GM06990 (cell line): ENCODE measurements around the gene CAMK2A.

Experiments
- DNase-seq: peaks from one replicate; pipeline ENCODE4 v3.0.0-alpha.2; 2011; ENCODE audit not compliant: insufficient read length; ENCODE audit errors: extremely low read depth
- H3K27me3 ChIP-seq: replicated peaks from 2 replicates; pipeline ENCODE4 v1.6.0; 2011; ENCODE audit warnings: low read length; ENCODE audit not compliant: control insufficient read depth, insufficient read depth
- H3K36me3 ChIP-seq: 2 replicates; pipeline ENCODE4 v1.5.1; 2011; ENCODE audit warnings: low read length; ENCODE audit not compliant: control insufficient read depth, insufficient read depth
- H3K4me3 ChIP-seq: replicated peaks from 2 replicates; pipeline ENCODE4 v1.5.1; 2011; ENCODE audit warnings: low read depth, mild to moderate bottlenecking, control low read depth, low read length
- CTCF ChIP-seq: IDR thresholded peaks from 2 replicates; pipeline ENCODE4 v1.5.1; 2011; ENCODE audit warnings: low read length, control low read depth, mild to moderate bottlenecking, inconsistent platforms; ENCODE audit not compliant: insufficient read depth, poor library complexity, severe bottlenecking

The CAMK2A gene

DNA sequence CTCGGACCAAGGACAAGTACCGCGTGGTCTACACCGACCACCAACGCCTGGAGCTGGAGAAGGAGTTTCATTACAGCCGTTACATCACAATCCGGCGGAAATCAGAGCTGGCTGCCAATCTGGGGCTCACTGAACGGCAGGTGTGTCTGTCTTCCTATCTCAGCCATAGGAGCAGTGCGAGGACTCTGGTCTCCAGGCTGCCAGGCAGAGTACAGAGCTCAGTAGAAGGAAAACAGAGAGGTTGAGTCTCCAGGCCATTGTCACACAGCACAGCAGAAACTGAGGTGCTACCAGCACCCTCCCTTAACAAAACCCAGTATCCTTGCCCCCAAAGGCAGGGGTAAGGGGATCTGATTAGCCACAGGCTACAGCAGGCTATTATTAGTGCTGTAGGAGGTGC, 106.8 kb downstream of the CAMK2A start:
- TF ChIP-seq CTCF, result no peak

GRCh38 chr5:150181766-150182545, 107.6 kb downstream of the CAMK2A start:
- DNase-seq, result no peak
- no peak for TF ChIP-seq CTCF
- Histone ChIP-seq H3K27me3 (no peaks in the 10 kb centered on the region; the same call in 1 of the 2 replicates), H3K36me3 (no peaks in the 10 kb centered on the region), H3K4me3 (no peak overlapping the region)

More for the DNA sequence above, 106.8 kb downstream of the CAMK2A start:
- Histone ChIP-seq H3K27me3 (no peaks in the 10 kb centered on the region; the same call in 1 of the 2 replicates), H3K36me3 (no peaks in the 10 kb centered on the region), H3K4me3 (no peak overlapping the region)
- DNase-seq, result no peak

GRCh38 chr5:150181027-150181426, 108.5 kb downstream of the CAMK2A start:
- DNase-seq, result no peak

DNA sequence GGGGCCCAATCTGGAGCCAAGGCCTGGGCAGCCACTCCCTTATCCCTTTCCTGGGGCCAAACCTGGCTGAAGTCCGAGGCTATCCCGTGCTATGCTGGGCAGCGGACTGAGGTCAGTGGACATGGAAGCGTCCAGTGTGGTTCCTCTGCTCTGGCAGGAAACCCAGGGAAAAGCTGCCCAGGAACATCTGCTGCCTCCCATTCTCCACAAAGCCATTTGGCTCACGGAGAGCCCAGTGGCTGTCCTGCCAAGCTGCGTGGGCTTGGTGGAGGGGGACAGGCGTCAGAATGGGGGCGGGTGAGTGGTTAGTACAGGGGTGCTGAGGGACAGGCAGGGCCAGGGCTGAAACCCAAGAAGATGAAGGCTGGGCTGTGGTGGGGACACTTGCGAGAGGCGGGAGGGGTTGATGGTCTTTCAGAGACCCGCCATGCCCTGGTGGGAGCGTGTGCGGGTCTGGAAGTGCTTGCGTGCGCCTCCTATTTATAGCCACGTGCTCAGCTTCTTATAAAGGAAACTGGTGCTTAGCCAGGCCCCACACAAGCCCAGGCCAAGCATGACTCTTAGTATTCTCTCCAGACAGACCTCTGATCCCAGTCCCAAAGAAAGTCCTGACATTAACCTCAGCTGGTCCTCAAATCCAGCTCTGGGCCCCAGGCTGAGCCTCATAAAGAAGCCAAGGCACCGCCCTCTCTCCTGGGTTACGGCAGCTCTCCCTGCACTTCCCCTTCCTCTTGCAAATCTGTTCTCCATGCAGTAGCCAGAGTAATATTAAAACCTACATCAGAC, 109.1 kb downstream of the CAMK2A start:
- TF ChIP-seq CTCF, result no peak
- Histone ChIP-seq H3K4me3 (no peak overlapping the region), H3K27me3 (no peaks in the 10 kb centered on the region; the same call in none of the 2 replicates), H3K36me3 (no peaks in the 10 kb centered on the region)
- DNase-seq, result no peak

More at GRCh38 chr5:150181027-150181426, 108.5 kb downstream of the CAMK2A start:
- TF ChIP-seq CTCF, result no peak
- Histone ChIP-seq H3K4me3 (no peak overlapping the region), H3K36me3 (no peaks in the 10 kb centered on the region), H3K27me3 (no peaks in the 10 kb centered on the region; the same call in none of the 2 replicates)

- H3K4me3 ChIP-seq, result no peak overlapping the region
- no peak for TF ChIP-seq CTCF
- DNase-seq, result no peak
- no peaks in the 10 kb centered on the region for H3K36me3 ChIP-seq
- peaks cover under 1% of the 10 kb centered on the region for H3K27me3 ChIP-seq
Observed at GRCh38 chr5:150179019-150179620, 110.5 kb downstream of the CAMK2A start.
